ENCODE results near the gene REV3L.

DNA sequence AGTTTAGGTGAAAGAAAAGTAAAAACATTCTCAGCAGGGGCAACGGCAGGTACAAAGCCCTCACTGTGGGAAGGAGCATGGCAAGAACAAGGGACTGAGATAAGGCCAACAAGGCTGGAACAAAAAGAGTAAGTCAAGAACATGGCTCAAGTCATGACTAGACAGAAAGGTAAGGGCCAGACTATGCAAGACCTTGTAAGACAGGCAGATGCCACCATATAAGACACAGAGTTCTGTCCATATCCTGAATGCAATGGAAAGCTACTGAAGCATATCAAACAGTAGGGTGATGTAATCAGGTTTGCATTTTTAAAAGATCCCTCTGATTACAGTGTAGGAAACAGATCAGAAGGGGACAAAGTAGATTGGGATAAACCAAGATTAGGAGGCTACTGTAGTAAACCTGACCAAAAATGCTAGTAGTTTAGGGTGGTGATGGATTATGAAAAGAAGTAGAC is 5.5 kb downstream of the REV3L start:
- TF ChIP-seq EZH2 (IDR thresholded peaks at IDR 0.05) (no peak), POLR2AphosphoS5 (IDR thresholded peaks at IDR 0.05; ENCODE audit: borderline replicate concordance, low read depth, low read length) (no peak), FOXP2 (optimal IDR thresholded peaks at IDR 0.05; ENCODE audit: control extremely low read depth, extremely low read length, insufficient read depth) (no peak)

Measured in SK-N-MC (cell line).